GM21515 (cell line): Measurements from ENCODE around the gene MYO9B.
"Not testable (repeated sequence)": the region's sequence is repeated elsewhere in the genome, so short reads cannot be mapped to it uniquely, and the experiment has no call there.

Experiments
- ATAC-seq: cut with Tn5 transposase; IDR thresholded peaks from one replicate; pipeline ENCODE4 v1.9.1; 2021; ENCODE audit not compliant: unreplicated experiment

Gene MYO9B

GRCh38 chr19:17138052-17138846, 62.7 kb downstream of the MYO9B start:
- ATAC-seq = not testable (repeated sequence)

GRCh38 chr19:17138937-17139598, 63.5 kb downstream of the MYO9B start:
- ATAC-seq = no peak

- not testable (repeated sequence) for ATAC-seq
Measured at GRCh38 chr19:17144771-17145170, 69.2 kb downstream of the MYO9B start.

- no peak for ATAC-seq
Measured at GRCh38 chr19:17145546-17146497, 70.2 kb downstream of the MYO9B start.

GRCh38 chr19:17148130-17148529, 72.6 kb downstream of the MYO9B start:
- ATAC-seq = no peak

GRCh38 chr19:17149393-17150135, 74.0 kb downstream of the MYO9B start:
- ATAC-seq = no peak

GRCh38 chr19:17153996-17154395, 78.4 kb downstream of the MYO9B start:
- ATAC-seq = no peak

GRCh38 chr19:17155251-17155650, 79.7 kb downstream of the MYO9B start:
- no peak for ATAC-seq

GRCh38 chr19:17156296-17156946, 80.8 kb downstream of the MYO9B start:
- ATAC-seq = no peak

- ATAC-seq = no peak
Measured at GRCh38 chr19:17156947-17157302, 81.3 kb downstream of the MYO9B start.

- ATAC-seq = no peak
Measured at GRCh38 chr19:17158584-17158983, 83.0 kb downstream of the MYO9B start.

- ATAC-seq = no peak
Measured at GRCh38 chr19:17159466-17160393, 84.2 kb downstream of the MYO9B start.

GRCh38 chr19:17160908-17161307, 85.3 kb downstream of the MYO9B start:
- no peak for ATAC-seq

- not testable (repeated sequence) for ATAC-seq
Measured at GRCh38 chr19:17162131-17162530, 86.6 kb downstream of the MYO9B start.

- ATAC-seq = no peak
Measured at GRCh38 chr19:17162580-17162979, 87.0 kb downstream of the MYO9B start.

GRCh38 chr19:17163652-17164051, 88.1 kb downstream of the MYO9B start:
- no peak for ATAC-seq

GRCh38 chr19:17164639-17165038, 89.1 kb downstream of the MYO9B start:
- no peak for ATAC-seq

- no peak for ATAC-seq
Measured at GRCh38 chr19:17165715-17166114, 90.1 kb downstream of the MYO9B start.
